HL-60/S4 treated with phorbol 12-myristate 13-acetate at 8.2 ng/mL for 4 days and 3 days (cell line): ENCODE data around the gene CYP2A13.
"Not testable (repeated sequence)": the region's sequence is repeated elsewhere in the genome, so short reads cannot be mapped to it uniquely, and the experiment has no call there.

Experiments
- in situ Hi-C: fragments of 300-500 bp; cut with MboI; formaldehyde crosslinking; loops from 2 replicates; pipeline ENCODE4 v1.15.0; 2022; ENCODE audit warnings: low sequenced_read_pairs

CYP2A13 gene

DNA sequence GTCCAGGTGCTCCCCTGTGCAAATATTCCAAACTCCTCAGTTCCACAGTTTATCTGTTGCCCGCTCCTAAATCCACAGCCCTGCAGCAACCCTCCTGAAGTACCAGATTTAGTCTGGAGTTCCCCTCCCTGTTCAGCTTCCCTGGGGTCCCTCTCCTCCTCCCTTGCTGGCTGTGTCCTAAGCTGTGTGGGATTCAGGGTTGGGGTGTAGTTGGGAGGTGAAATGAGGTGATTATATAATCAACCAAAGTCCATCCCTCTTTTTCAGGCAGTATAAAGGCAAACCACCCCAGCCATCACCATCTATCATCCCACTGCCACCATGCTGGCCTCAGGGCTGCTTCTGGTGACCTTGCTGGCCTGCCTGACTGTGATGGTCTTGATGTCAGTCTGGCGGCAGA, at the start of gene CYP2A13:
TSS of gene CYP2A13 (plus strand) at position 301 of the 400 bp plus-strand sequence. CDS start at position 322, 21 bp downstream.
- in situ Hi-C loops, result no loop called here

DNA sequence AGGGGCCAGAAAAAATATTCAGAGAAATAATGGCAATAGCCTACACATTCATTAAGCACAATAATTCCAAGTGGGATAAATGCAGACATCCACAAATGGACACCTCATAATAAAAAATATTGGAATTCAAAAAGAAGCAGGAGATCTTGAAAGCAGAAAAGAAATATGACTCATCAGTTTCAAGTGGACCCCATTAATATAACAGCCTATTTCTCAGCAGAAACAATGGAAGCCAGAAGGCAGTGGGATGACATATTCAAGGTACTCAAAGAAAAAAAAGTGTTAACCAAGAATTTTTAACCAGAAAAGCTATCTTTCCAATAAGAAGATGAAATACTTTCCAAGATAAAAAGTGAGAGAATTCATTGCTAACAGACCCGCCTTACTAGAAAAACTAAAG, 48.4 kb upstream of the CYP2A13 start:
- in situ Hi-C loops, result no loop called here

DNA sequence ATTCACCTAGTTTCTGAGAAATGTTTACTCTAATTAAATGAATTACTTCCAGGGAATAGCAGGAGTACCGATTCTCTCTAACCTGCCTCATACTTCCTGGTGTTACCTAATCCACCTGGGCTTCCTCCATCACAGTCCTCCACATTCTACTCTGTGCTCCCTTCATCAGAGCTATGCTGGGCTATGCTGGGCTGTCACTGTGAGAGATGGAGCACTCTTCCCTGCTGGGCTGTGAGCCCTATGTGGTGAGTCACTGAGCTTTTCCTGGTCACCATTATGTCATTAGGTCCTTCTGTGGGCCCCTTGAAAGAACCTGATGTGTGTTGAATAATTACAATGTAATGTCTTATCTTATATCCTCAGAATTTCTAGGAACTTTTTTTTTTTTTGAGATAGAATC, 43.2 kb upstream of the CYP2A13 start:
- in situ Hi-C loops, result not testable (repeated sequence)

DNA sequence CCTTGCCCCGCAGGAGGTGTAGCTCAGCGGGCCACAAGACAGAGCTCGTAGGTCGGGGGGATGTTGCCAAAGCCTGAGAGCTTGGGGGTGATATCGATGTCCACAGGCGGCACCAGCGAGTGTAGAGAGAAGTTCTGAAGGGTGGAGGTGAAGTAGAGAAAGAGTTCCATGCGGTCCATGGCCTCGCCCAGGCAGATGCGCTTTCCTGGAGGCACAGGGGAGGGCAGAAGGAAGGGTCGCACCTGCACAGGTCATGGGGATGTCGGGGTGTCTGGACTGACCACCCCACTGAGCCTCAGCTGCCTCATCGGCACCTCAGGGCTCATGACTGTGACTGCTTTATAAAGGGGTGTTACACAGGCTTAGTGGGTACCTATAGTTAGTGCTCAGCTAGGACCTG, 37.8 kb upstream of the CYP2A13 start:
- in situ Hi-C loops, result no loop called here

- in situ Hi-C loops, result not testable (repeated sequence)
These were observed 36.1 kb upstream of the CYP2A13 start for GRCh38 chr19:41052162-41052561.

GRCh38 chr19:41053331-41053730, 34.9 kb upstream of the CYP2A13 start:
- in situ Hi-C loops, result not testable (repeated sequence)

DNA sequence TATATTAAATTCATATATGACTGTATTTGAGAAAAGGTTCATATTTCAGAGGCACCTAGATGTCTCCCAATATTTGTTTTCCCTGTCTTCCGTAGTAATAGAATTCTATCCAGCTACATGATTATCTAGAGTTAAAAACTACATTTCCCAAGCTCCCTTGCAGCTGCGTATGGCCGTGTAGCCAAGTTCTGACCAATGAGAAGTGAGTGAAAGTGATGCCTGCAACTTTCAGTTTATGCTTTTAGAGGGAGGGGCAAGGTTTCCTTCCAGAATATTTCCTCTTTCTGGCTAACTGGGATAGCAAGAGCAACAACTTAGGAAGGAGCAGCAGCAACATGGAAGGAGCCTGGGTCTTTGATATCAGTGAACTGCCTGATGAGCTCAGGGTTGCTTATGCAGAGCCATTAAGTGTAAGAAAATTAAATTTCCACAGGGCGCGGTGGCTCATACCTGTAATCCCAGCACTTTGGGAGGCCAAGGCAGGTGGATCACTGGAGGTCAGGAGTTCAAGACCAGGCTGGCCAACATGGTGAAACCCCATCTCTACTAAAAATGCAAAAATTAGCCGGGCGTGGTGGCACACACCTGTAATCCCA, 23.2 kb upstream of the CYP2A13 start:
- in situ Hi-C loops, result no loop called here

DNA sequence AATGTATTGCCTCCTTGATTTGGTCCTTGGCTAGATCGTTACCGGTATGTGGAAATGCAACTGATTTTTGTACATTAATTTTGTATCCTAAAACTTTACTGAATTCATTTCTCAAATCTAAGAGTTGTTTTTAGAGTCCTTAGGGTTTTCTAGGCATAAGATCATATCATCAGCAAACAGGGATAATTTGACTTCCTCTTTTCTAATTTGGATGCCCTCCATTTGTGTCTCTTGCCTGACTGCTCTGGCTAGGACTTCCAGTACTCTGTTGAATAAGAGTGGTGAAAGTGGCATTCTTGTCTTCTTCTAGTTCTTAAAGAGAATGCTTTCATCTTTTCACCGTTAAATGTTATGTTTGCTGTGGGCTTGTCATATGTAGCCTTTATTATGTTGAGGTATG, 12.0 kb upstream of the CYP2A13 start:
- in situ Hi-C loops, result no loop called here

- in situ Hi-C loops, result no loop called here
These were observed 4.7 kb upstream of the CYP2A13 start for GRCh38 chr19:41083516-41083915.

DNA sequence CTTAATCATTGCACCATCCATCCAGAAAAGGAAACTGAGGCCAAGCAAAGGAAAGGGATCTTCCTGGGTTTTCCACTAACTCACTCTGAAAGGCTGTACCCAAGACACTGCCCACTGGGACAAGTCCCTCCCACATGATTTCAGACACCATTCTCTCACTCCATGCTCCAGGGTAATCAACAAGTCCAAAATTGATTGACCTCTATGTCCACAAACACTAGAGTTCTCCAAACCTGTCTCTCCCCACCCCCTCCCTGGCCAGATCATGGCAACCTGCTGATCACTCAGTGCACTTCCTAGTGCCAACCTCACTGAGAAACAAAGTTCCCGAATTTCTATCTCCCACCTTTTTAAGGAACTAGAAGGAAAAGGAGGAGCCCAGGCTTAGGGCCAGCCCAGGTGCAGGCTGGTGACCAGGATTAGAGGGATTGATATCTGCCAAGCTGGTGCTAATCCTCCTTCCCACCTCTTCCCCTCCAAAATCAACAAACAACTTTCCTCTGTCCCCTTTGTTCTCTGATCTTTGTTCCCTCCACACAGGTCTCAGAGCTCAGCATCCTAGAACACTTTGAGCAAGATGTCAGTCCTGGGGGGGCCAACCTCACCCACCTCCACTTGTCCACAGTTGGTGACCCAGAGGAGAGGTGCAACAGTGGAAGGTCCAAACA, 2.4 kb upstream of the CYP2A13 start:
- in situ Hi-C loops, result no loop called here

GRCh38 chr19:41089959-41090358, 1.7 kb downstream of the CYP2A13 start:
- in situ Hi-C loops, result no loop called here

DNA sequence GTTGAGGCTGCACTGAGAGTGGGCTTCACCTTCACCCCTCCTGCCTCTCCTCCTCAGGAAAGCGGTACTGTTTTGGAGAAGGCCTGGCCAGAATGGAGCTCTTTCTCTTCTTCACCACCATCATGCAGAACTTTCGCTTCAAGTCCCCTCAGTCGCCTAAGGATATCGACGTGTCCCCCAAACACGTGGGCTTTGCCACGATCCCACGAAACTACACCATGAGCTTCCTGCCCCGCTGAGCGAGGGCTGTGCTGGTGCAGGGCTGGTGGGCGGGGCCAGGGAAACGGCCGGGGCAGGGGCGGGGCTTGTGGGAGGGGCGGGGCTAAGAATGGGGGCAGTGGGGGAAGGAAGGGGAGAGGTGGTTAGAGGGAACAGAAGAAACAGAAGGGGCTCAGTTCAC, 7.5 kb downstream of the CYP2A13 start:
- in situ Hi-C loops, result no loop called here

DNA sequence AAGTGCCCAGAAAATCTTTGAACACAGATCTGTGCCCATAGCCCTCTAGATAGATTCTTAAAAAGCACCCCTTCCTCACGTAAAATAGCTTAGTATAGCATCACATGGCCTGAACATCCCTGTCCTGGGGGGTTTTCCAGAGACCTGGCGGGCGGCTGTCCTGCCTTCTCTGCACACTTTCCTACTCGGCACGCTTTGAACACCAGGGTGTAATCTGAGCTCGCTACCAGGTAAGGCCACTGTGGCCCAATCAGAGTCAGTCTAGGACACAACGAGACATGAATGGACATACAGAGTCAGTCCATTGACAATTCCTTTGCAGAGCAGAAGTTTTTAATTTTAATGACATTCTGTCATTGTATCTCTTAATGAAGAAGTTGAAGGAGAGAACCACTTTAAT, 8.1 kb downstream of the CYP2A13 start:
- in situ Hi-C loops, result no loop called here

GRCh38 chr19:41097302-41097701, 9.1 kb downstream of the CYP2A13 start:
- in situ Hi-C loops, result no loop called here

DNA sequence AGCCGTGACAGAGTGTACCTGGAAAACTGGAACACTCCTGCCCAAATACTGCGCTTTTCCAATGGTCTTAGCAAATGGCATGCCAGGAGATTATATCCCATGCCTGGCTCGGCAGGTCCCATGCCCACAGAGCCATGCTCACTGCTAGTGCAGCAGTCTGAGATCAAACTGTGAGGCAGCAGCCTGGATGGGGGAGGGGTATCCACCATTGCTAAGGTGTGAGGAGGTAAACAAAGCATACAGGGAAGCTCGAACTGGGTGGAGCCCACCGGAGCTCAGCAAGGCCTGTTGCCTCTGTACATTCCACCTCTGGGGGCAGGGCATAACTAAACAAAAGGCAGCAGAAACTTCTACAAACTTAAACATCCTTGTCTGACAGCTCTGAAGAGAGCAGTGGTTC, 10.5 kb downstream of the CYP2A13 start:
- in situ Hi-C loops, result no loop called here

DNA sequence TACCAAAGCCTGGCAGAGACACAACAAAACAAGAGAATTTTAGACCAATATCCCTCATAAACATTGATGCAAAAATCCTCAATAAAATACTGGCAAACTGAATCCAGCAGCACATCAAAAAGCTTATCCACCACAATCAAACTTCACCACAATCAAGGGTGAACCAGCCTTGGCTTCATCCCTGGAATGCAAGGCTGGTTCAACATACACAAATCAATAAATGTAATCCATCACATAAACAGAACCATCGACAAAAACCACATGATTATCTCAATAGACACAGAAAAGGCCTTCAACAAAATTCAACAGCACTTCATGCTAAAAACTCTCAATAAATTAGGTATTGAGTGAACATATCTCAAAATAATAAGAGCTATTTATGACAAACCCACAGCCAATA, 14.0 kb downstream of the CYP2A13 start:
- in situ Hi-C loops, result not testable (repeated sequence)

DNA sequence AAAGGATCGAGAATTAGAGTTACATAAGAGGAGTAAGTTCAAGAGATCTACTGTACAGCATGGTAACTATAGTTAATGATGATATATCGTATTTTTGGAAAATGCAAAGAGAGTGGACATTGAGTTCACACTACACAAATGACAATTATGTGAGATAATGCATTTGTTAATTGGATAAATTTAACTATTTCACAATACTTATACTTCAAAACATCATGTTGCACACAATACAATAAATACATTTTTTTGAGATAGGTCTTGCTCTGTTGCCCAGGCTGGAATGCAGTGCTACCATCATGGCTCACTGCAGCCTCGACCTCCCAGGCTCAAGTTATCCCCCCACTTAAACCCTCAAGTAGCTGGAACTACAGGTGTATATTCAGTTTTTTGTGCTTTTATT, 17.9 kb downstream of the CYP2A13 start:
- in situ Hi-C loops, result no loop called here

DNA sequence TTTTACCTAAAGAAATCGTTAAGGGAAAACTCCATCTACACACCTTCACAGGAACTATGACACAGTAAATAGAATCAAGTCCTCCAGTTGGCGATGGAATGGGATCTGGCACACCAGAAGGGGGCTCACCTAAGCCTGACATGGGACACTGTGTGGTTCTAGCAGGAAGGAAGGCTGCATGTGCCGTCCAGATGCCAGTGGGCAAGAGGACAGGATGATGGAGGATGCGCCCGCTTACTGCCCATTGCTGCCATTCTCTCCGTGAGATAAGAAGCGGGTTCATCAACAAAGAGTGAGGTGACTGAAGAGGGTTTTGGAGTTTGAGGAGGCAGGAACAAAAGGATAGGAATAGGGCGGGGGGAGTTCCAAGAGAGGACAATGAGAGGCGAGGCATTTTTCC, 23.0 kb downstream of the CYP2A13 start:
- in situ Hi-C loops, result no loop called here

DNA sequence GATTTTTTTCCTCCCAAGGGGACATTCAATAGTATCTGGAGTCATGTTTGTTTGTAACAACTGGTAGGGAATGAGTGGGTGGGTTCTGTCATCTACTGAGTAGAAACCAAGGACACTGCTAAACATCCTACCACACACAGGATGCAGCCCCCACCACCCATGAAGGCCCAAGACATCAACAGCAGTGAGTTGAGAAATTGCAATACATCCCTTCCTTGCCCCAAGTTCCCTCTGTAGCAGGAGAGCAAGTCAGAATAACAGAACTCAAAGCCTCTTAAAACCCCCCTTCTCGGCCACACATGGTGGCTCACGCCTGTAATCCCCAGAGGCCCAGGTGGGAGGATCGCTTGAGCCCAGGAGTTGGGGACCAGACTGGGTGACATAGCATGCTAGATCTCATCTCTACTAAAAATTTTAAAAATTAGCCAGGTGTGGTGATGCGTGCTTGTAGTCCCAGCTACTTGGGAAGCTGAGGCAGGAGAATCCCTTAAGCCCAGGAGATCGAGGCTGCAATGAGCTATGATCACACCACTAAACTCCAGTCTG, 23.6 kb downstream of the CYP2A13 start:
- in situ Hi-C loops, result no loop called here

- in situ Hi-C loops, result no loop called here
These were observed 24.6 kb downstream of the CYP2A13 start for GRCh38 chr19:41112728-41113290.

DNA sequence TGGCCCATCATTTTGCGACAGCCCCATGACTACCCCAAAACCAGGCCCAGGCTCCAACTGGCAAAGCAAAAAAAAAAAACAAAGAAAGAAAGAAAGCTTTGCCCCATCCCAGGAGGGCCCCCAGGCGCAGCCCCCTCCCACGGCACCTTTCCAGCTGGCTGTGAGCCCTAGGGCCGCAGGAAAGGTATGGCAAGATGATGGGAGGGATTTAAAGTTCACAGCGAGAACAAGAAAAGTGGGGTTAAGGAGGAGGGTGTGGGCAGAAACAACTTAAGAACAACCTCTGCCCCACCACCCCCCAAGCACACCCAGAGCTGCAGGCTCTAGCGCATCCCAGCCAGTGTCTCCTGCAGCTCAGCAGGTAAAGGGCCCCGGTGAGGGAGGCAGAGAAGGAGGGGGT, 25.9 kb downstream of the CYP2A13 start, which contains the start of gene CYP2F1:
TSS of gene CYP2F1 (plus strand) at position 301 of the 400 bp plus-strand sequence. CDS start 1,757 bp downstream, outside the sequence.
- in situ Hi-C loops, result no loop called here

DNA sequence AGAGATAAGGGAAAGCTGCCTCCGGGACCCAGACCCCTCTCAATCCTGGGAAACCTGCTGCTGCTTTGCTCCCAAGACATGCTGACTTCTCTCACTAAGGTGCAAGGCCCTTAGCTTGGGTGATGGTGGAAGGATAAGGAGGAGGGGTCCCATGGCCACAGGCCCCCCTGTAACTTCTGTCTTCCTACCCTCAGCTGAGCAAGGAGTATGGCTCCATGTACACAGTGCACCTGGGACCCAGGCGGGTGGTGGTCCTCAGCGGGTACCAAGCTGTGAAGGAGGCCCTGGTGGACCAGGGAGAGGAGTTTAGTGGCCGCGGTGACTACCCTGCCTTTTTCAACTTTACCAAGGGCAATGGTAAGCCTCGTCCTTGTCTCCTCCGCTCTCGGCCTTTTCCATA, 28.0 kb downstream of the CYP2A13 start:
- in situ Hi-C loops, result no loop called here
